Fibroblast of peridontal ligament (primary cell): Measurements from ENCODE around the gene CYTL1.

ENCODE experiments used
- DNase-seq: peaks from one replicate; pipeline ENCODE4 v3.0.0-alpha.2; 2010; ENCODE audit errors: extremely low read depth

CYTL1 gene

DNA sequence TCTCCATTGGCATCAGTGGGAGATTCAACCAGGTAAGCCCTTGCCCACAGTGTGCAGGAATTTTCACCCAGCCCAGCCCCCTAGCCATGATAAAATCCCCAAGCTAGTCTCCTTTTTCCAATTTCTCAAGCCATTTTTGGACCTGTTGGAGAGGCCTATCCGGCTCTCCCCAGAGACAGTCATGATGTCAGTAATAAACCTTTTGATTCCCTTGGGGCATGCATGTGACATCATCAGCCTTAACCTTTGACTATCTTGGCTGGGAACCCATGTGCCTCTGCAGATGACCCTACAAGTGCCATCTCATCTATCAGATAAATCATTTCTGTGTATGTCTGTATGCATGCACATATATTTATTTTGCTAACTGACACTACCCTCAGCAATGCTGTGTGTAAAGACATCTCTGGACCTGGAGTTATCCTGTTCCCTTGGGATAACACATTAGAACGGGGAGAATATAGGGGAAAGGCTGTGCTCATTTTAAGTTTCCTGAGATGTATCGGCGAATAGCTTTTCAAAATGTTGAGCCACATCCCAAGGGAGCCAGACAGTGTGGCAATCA, 51.0 kb downstream of the CYTL1 start:
- peak; percentile 6 for DNase-seq
